Testis (tissue), 2 donors: ENCODE data around the gene OR1K1.
"Not testable (repeated sequence)": the region's sequence is repeated elsewhere in the genome, so short reads cannot be mapped to it uniquely, and the experiment has no call there.

Experiments used
- POLR2A ChIP-seq: fragments of 450-650 bp; IDR thresholded peaks from one replicate; pipeline ENCODE4 v1.6.1; 2017; ENCODE audit warnings: antibody characterized with exemption, mild to moderate bottlenecking, moderate library complexity
- TF ChIP-seq, protein P1 (sequence below), 3 experiments: fragments of 450-650 bp in 2 of 3; fragments of 200-600 bp in 1 of 3; sonication (generic) in 1 of 3; IDR thresholded peaks; one replicate each; pipeline ENCODE4 v1.5.1; 2016 to 2019; ENCODE audit warnings: antibody characterized with exemption in 3 of 3, mild to moderate bottlenecking in 2 of 3, moderate library complexity in 1 of 3

DNA sequence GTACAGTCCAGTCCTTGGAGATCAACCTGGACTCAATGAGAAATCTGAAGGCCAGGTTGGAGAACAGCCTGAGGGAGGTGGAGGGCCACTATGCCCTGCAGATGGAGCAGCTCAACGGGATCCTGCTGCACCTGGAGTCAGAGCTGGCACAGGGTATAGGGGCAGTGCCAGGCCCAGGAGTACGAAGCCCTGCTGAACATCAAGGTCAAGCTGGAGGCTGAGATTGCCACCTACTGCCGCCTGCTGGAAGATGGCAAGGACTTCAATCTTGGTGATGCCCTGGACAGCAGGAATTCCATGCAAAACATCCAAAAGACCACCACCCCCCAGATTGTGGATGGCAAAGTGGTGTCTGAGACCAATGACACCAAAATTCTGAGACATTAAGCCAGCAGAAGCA lies 38.5 kb downstream of the OR1K1 start:
- TF ChIP-seq, protein P1, sequence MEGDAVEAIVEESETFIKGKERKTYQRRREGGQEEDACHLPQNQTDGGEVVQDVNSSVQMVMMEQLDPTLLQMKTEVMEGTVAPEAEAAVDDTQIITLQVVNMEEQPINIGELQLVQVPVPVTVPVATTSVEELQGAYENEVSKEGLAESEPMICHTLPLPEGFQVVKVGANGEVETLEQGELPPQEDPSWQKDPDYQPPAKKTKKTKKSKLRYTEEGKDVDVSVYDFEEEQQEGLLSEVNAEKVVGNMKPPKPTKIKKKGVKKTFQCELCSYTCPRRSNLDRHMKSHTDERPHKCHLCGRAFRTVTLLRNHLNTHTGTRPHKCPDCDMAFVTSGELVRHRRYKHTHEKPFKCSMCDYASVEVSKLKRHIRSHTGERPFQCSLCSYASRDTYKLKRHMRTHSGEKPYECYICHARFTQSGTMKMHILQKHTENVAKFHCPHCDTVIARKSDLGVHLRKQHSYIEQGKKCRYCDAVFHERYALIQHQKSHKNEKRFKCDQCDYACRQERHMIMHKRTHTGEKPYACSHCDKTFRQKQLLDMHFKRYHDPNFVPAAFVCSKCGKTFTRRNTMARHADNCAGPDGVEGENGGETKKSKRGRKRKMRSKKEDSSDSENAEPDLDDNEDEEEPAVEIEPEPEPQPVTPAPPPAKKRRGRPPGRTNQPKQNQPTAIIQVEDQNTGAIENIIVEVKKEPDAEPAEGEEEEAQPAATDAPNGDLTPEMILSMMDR (IDR thresholded peaks at IDR 0.05): not testable (repeated sequence)
- TF ChIP-seq POLR2A: not testable (repeated sequence)
